ELR (cell line): Measurements from ENCODE around the gene RPAP3.
"Not testable (repeated sequence)": the region's sequence is repeated elsewhere in the genome, so short reads cannot be mapped to it uniquely, and the experiment has no call there.

Experiments
- DNase-seq: peaks from one replicate; pipeline ENCODE4 v3.0.0-alpha.2; 2015; ENCODE audit warnings: low read depth

The RPAP3 gene

GRCh38 chr12:47672068-47672467 is 33.8 kb downstream of the RPAP3 start:
- no peak for DNase-seq

- not testable (repeated sequence) for DNase-seq
Observed at GRCh38 chr12:47667935-47668334, 37.9 kb downstream of the RPAP3 start.

- DNase-seq, result no peak
Observed at GRCh38 chr12:47652521-47653234, 53.2 kb downstream of the RPAP3 start.

- peak; percentile 77 for DNase-seq
Observed at GRCh38 chr12:47651368-47652254, 54.2 kb downstream of the RPAP3 start.

GRCh38 chr12:47650469-47650868 is 55.4 kb downstream of the RPAP3 start:
- peak; percentile 32 for DNase-seq

GRCh38 chr12:47649381-47649780 is 56.4 kb downstream of the RPAP3 start:
- no peak for DNase-seq

GRCh38 chr12:47648056-47648579 is 57.7 kb downstream of the RPAP3 start:
- no peak for DNase-seq

- DNase-seq, result not testable (repeated sequence)
Observed at GRCh38 chr12:47642310-47642709, 63.5 kb downstream of the RPAP3 start.

- peak; percentile 60 for DNase-seq
Observed at GRCh38 chr12:47636908-47637780, 68.7 kb downstream of the RPAP3 start.

GRCh38 chr12:47635770-47636169 is 70.1 kb downstream of the RPAP3 start:
- DNase-seq, result not testable (repeated sequence)

GRCh38 chr12:47634127-47634526 is 71.7 kb downstream of the RPAP3 start:
- no peak for DNase-seq

GRCh38 chr12:47621960-47622359 is 83.9 kb downstream of the RPAP3 start:
- no peak for DNase-seq

- no peak for DNase-seq
Observed at GRCh38 chr12:47617476-47617875, 88.4 kb downstream of the RPAP3 start.

GRCh38 chr12:47616440-47616839 is 89.4 kb downstream of the RPAP3 start:
- DNase-seq, result no peak

GRCh38 chr12:47615711-47616110 is 90.1 kb downstream of the RPAP3 start:
- DNase-seq, result no peak

- DNase-seq, result no peak
Observed at GRCh38 chr12:47614521-47614920, 91.3 kb downstream of the RPAP3 start.

GRCh38 chr12:47612953-47613352 is 92.9 kb downstream of the RPAP3 start:
- DNase-seq, result no peak

GRCh38 chr12:47611906-47612305 is 93.9 kb downstream of the RPAP3 start:
- DNase-seq, result no peak
